NCI-H146 (cell line): ENCODE results near the gene METTL25B.
A peak's percentile ranks its signal among the peaks of the same experiment; 100 is the strongest.

Experiments used
- DNase-seq: peaks from one replicate; lab custom pipeline; 2025; lab: John Stamatoyannopoulos, UW

The METTL25B gene

DNA sequence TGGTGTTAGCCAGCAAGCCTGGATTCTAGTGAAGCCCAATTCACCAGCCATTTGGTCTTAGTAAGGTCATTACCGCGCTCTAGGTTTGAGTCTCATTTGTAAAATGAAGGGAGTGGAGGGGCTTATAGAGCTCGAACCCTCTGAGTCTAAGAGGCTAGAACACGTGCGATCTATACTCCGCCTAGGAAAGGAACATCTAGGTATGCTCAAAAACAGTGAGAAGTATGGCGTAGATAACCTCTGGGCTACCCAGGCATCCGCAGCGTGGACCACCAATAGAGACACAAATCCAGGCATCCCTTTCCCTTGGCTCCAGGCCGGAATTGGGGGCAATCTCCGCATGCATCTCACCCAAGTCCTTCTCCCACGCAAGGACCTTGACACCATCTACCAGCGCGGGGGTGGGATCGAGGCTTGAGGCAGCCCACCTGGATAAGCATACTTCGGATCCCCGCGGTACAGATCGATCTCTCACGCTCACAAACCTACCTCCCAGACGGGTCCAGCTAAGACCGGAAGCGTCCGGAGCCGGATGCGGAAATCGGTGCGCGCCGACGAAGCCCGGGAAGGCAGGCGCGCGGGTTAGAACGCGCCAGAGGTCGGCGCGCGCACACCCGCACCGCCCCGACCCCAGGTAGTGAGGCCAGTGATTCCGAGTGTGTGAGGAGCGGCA lies at the start of gene METTL25B:
Gene METTL25B (plus strand): TSS at position 544 of the 673 bp plus-strand sequence. CDS start 636 bp downstream, outside the sequence.
- DNase-seq, result peak; percentile 88

DNA sequence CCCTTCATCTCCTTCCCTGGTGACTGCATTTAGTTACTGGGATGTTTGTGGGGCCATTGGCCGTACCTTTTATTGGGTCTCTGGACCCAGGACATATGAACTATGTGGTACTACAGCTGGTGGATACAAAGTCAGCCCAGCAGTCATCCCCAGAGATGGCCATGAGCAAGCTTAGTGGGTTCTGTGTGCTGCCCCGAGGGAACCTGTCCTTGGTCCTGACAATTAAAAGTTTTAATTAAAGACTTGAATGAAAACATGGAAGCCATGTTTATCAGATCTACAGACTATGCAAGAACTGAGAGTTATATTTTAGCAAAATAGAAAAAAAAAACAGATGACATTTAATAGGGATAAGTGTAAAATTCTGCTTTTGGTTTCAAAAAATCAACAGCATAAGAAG lies 48.2 kb upstream of the METTL25B start:
- no peak for DNase-seq

DNA sequence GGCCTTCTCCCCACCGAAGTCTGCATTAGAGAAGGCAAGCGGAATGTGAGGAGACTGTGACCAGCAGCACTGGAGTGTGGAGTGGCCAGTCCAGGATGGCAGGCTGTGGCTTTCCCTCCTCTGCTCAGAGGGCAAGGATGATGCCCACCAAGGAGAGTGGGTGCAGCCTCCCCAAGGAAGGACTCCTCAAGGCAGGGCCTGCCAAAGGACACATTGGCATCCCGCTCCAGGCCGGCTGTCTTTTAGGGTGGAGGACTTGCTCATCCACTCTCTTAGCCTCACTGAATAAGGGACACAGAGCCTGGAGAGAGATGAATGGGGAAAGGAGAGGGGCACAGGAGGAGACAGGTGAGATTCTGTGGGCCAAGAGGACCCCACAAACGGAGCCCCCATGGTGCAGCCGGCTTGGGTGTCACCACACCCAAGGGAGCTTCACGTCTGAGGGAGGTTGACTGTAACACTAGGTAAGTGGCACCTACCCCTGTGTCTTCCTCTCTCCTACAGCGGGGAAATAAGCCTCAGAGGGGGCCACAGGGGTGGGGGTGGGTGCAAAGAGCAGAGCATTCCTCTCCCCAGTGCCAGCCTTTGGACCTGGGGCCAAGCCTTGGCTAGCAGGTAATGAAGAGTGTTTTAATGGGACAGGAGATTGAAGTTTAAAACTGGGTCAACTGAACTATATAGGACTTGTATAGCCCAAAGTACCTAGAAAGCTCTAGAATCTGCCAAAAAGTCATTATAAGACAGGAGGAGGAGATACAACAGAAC lies 46.9 kb upstream of the METTL25B start:
- no peak for DNase-seq

GRCh38 chr1:156682166-156682890 lies 45.9 kb upstream of the METTL25B start:
- no peak for DNase-seq

DNA sequence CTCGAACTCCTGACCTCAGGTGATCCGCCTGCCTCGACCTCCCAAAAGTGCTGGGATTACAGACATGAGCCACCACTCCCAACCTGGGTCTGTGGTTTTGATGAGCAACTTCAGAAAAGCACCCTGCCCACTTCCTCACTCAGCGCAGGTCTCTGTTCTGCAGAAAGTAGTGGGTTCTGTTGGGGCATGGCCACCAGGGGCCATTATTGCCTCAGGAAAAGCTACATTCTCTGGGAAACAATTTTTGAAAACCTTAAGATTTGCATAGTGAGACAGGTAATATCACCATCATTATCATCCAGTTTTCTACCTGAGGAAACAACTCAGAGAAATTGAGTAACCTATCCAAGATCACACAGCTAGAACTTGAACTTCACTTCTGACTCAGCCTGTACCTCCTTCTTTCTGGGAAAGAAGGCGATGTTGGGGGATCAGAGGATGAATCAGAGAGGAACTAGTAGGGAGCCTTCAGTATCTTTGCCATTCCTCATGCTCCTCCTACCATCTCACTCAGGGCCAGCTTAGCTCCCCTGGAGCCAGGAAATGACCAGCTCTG lies 44.0 kb upstream of the METTL25B start:
- no peak for DNase-seq

- DNase-seq, result peak; percentile 76
Observed at GRCh38 chr1:156689035-156689952, 39.0 kb upstream of the METTL25B start.

DNA sequence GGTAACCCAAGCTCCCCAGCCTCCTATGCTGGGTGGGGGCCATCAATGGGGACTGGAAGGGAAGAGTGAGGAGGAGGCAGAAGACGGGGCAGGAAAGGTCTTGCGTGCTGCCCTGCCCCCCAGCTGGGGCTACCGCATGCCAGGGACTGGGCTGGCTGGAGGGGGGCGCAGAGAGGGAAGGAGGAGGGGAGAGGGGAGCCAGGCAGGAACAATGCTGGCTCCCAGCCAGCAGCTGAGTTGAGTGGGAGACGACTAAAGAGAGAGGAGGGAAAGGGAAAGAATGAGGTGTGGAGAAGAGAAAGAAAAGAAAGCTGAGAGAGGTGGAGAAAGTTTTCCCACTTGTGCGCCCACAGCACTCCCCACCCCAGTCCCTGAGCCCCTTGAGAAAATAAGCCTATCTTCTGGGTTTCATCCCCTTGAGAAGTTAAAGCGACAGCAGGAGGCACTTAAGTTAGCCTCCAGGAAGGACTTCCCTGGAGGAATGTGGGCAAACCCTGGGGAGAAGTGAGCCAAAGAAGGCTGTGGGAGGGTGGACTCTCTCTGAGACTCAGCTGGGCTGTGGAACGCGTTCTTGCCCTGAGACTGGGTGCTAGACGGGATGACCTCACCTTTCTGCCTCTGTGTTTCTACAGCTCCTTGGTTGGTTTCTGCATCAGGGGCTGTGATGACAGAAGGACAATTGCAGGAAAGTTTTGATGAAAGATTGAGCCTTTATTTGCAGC lies 38.2 kb upstream of the METTL25B start:
- DNase-seq, result no peak

DNA sequence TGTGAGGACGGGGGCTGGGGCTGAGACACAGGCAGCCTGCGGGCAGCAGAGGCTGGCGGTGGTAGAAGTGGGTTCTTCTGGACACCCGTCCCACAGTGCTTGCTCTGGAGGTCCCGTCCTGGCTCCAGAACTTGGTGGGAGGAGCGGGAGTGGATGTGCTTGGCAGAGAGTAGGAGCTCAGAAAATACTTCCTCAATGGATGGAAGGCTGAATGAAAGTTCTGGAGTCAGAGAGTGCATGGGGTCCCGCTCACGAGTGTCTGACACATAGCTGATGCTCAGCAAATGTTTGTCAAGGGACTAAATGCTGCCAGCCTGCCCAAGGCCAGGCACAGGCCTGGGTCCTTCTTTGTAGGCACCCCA lies 37.6 kb upstream of the METTL25B start:
- DNase-seq, result no peak

GRCh38 chr1:156691191-156691590 lies 37.1 kb upstream of the METTL25B start:
- DNase-seq, result no peak

GRCh38 chr1:156691665-156692440 lies 36.4 kb upstream of the METTL25B start:
- no peak for DNase-seq

DNA sequence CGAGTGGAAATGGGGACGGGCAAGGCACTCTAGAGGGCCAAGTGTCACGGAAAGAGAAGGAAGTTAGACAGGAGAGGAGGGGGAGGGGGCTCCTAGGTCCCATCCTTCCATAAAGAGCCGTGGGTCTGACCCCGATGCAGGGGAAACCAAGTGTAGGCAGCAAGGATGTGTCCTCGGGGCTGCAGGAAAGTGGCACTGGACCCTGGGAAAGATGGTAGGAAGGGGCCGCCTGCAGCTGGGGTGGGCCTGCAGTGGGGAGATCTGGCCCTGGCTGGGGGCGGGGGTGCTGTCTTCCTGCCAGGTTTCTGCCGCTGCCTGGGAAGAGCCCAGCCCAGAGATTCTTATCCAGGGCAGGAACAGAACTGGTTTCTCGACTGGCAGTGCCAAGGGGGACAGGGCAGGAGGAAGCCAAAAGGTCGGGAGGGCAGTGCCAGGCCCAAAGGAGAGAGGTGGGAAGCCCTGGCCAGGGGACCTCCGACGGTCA lies 35.8 kb upstream of the METTL25B start:
- DNase-seq, result no peak

GRCh38 chr1:156692925-156693847 lies 35.1 kb upstream of the METTL25B start:
- DNase-seq, result peak; percentile 82

- DNase-seq, result no peak
Observed at GRCh38 chr1:156693848-156694689, 34.2 kb upstream of the METTL25B start.

DNA sequence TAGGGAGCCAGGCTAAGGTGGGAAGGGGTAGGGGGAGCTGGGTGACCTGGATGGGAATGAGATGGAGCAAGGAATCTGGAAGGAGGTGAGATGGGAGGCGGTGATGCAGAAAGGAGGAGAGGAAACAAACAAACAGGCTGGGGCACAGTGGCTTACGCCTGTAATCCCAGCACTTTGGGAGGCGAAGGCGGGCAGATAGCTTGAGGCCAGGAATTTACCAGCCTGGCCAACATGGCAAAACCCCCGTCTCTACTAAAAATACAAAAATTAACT lies 33.6 kb upstream of the METTL25B start:
- DNase-seq, result no peak

- DNase-seq, result no peak
Observed at GRCh38 chr1:156696755-156697154, 31.5 kb upstream of the METTL25B start.

DNA sequence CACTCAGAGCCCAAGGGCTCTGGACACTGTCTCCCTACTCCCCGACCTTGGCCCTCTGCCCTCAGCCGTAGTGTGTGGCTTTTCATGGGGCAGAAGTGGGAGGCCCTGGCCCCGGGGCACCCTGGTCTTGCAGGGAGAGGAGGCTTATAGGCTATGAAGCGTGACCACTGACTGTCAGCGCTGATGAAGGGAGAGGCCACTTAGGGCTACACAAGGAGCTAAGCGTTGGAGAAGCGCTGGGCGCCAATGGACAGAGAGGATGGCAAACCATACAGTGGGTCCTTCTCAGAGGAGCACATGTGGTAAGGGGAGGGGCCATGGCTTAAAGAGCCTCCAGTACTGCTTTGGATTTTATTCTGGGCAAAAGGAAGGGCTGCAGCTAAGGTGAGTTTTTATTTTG lies 30.8 kb upstream of the METTL25B start:
- no peak for DNase-seq

GRCh38 chr1:156698995-156699394 lies 29.3 kb upstream of the METTL25B start:
- no peak for DNase-seq
